ENCODE data around the gene RIPPLY2.
A peak's percentile ranks its signal among the peaks of the same experiment; 100 is the strongest.

The RIPPLY2 gene

GRCh38 chr6:83847179-83847578 is 6.0 kb upstream of the RIPPLY2 start:
- no peaks in the 10 kb centered on the region for H3K36me3 Mint-ChIP-seq (ENCODE audit: low read depth)
- H3K9me3 Mint-ChIP-seq, result no peaks in the 10 kb centered on the region
- H3K27me3 Mint-ChIP-seq, result peaks cover 28% of the 10 kb centered on the region
- peaks cover 6% of the 10 kb centered on the region for H3K4me1 Mint-ChIP-seq (ENCODE audit: low read depth)
- intact Hi-C loops (cut with micrococcal nuclease), result no loop called here
- H3K4me3 Mint-ChIP-seq, result no peak overlapping the region
- H3K27ac Mint-ChIP-seq, result no peak overlapping the region

- no peaks in the 10 kb centered on the region for H3K36me3 Mint-ChIP-seq (ENCODE audit: low read depth)
- intact Hi-C loops (cut with micrococcal nuclease), result no loop called here
- peaks cover 16% of the 10 kb centered on the region for H3K4me1 Mint-ChIP-seq (ENCODE audit: low read depth)
- H3K27ac Mint-ChIP-seq, result no peak overlapping the region
- H3K9me3 Mint-ChIP-seq, result no peaks in the 10 kb centered on the region
- no peak overlapping the region for H3K4me3 Mint-ChIP-seq
- H3K27me3 Mint-ChIP-seq, result peaks cover 42% of the 10 kb centered on the region
Observed at GRCh38 chr6:83849127-83849526, 4.0 kb upstream of the RIPPLY2 start.

DNA sequence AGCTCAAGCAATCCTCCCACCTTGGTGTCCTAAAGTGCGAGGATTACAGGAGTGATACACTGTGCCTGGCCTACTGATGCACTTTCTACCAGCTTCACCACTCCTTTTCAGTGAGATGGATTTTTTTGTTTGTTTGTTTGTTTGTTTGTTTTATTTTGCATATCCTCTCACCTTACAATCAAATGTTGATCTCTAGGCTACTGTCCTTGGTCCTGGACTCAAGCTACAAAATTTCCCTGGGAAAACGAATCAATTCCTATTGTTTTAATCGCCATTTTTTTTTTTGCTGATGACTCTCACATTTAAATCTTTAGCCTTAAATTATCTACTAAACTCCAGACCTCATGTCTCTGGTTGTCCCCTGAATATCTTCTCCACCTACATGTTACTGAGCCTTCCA is 3.5 kb upstream of the RIPPLY2 start:
- H3K4me1 Mint-ChIP-seq (ENCODE audit: low read depth), result peaks cover 16% of the 10 kb centered on the region
- peaks cover 47% of the 10 kb centered on the region for H3K27me3 Mint-ChIP-seq
- H3K9me3 Mint-ChIP-seq, result no peaks in the 10 kb centered on the region
- intact Hi-C loops (cut with micrococcal nuclease), result loop anchor here (10.0 kb wide), 2 partner anchors 235 to 655 kb away; partner anchors contain the start of genes PGM3 and RWDD2A
- H3K4me3 Mint-ChIP-seq, result no peak overlapping the region
- H3K27ac Mint-ChIP-seq, result no peak overlapping the region
- no peaks in the 10 kb centered on the region for H3K36me3 Mint-ChIP-seq (ENCODE audit: low read depth)

DNA sequence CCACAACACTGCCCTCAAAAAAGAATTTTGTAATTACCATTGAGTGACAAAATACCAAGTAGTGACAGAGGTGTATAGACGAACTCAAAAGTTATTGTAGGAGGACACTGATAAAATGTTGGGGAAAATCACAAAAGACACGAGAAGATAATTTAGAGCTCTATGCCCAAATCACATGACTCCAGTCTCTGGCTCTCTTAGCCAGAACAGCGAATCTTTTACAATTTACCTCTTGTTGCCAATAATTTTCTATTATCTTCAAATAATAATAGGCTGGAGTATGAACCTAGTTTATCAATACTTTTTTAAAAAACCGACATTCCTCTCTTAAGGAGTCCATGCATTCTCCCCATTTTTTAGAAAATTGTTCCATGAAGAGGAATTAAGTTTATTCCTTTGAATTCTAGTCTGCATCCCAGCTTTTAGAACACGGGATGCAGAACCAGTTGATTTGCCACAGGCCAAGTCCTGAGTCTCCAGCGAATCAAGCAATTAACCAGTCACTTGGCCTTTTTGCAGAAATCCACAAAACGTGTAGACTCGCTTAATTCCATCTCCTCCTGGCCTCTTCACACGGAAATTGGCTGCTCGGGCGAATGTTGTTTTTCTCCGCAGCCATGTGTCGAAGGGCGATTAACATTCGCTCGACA is 507 bp upstream of the RIPPLY2 start:
- no peak overlapping the region for H3K27ac Mint-ChIP-seq
- H3K4me1 Mint-ChIP-seq (ENCODE audit: low read depth), result peaks cover 16% of the 10 kb centered on the region
- peak overlapping the region; percentile 53 for H3K4me3 Mint-ChIP-seq
- peaks cover 59% of the 10 kb centered on the region for H3K27me3 Mint-ChIP-seq
- no peaks in the 10 kb centered on the region for H3K36me3 Mint-ChIP-seq (ENCODE audit: low read depth)
- intact Hi-C loops (cut with micrococcal nuclease), result loop anchor here (10.0 kb wide), 2 partner anchors 238 to 658 kb away; partner anchors contain the start of genes PGM3 and RWDD2A
- H3K9me3 Mint-ChIP-seq, result no peaks in the 10 kb centered on the region

- H3K9me3 Mint-ChIP-seq, result no peaks in the 10 kb centered on the region
- peaks cover 19% of the 10 kb centered on the region for H3K4me1 Mint-ChIP-seq (ENCODE audit: low read depth)
- intact Hi-C loops (cut with micrococcal nuclease), result loop anchor here (10.0 kb wide), 2 partner anchors 239 to 659 kb away; partner anchors contain the start of genes PGM3 and RWDD2A
- no peak overlapping the region for H3K4me3 Mint-ChIP-seq
- H3K27ac Mint-ChIP-seq, result no peak overlapping the region
- H3K36me3 Mint-ChIP-seq (ENCODE audit: low read depth), result no peaks in the 10 kb centered on the region
- H3K27me3 Mint-ChIP-seq, result peaks cover 54% of the 10 kb centered on the region
Observed at GRCh38 chr6:83854001-83854501, 891 bp downstream of the RIPPLY2 start.

GRCh38 chr6:83854766-83855165 is 1.6 kb downstream of the RIPPLY2 start:
- H3K9me3 Mint-ChIP-seq, result no peaks in the 10 kb centered on the region
- H3K27me3 Mint-ChIP-seq, result peaks cover 50% of the 10 kb centered on the region
- H3K36me3 Mint-ChIP-seq (ENCODE audit: low read depth), result peaks cover 4% of the 10 kb centered on the region

GRCh38 chr6:83859410-83860358 is 6.5 kb downstream of the RIPPLY2 start, which contains the start of gene CYB5R4:
Gene CYB5R4, plus strand, starts transcription at chr6:83859689. Its CDS starts 94 bp downstream, at chr6:83859783.
- Mint-ChIP-seq H3K4me1 (ENCODE audit: low read depth) (peaks cover 31% of the 10 kb centered on the region), H3K36me3 (ENCODE audit: low read depth) (peaks cover 25% of the 10 kb centered on the region), H3K27me3 (peaks cover 13% of the 10 kb centered on the region), H3K9me3 (no peaks in the 10 kb centered on the region), H3K27ac (peak within 1 kb of the TSS; percentile 96), H3K4me3 (peak within 1 kb of the TSS; percentile 99)
- intact Hi-C loops (cut with micrococcal nuclease), result loop anchor here (1.0 to 10.0 kb wide), 5 partner anchors 245 to 1615 kb away; partner anchors contain the start of genes CEP162, IBTK, PGM3 and RWDD2A

More at GRCh38 chr6:83854766-83855165, 1.6 kb downstream of the RIPPLY2 start:
- intact Hi-C loops (cut with micrococcal nuclease), result loop anchor here (10.0 kb wide), 2 partner anchors 240 to 660 kb away; partner anchors contain the start of genes PGM3 and RWDD2A
- Mint-ChIP-seq H3K27ac (no peak overlapping the region), H3K4me1 (ENCODE audit: low read depth) (peaks cover 18% of the 10 kb centered on the region), H3K4me3 (no peak overlapping the region)

DNA sequence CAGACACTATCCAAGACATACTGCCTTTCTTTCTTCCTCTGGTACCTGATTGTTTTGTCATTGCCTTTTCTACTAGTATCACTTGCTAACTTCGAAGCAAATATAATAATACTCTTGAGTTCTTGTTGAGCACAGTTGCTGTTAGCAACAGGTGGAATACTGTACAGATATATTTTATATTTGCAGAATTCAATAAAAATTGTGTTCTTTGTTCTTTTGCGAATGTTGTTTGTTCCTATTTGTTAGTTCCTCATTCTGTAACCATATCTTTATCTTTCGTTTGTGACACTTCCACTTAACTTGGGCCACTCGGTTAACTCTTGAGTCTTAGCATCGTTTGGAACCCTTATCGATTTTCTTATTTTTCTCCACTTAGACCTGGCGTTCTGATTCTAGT is 7.2 kb downstream of the RIPPLY2 start:
- Mint-ChIP-seq H3K27ac (peak overlapping the region; percentile 96), H3K36me3 (ENCODE audit: low read depth) (peaks cover 32% of the 10 kb centered on the region), H3K27me3 (peaks cover 6% of the 10 kb centered on the region), H3K4me1 (ENCODE audit: low read depth) (peaks cover 31% of the 10 kb centered on the region), H3K9me3 (no peaks in the 10 kb centered on the region), H3K4me3 (peak overlapping the region; percentile 99)
- intact Hi-C loops (cut with micrococcal nuclease), result loop anchor here (10.0 kb wide), 2 partner anchors 786 to 1616 kb away; partner anchors contain the start of gene IBTK

DNA sequence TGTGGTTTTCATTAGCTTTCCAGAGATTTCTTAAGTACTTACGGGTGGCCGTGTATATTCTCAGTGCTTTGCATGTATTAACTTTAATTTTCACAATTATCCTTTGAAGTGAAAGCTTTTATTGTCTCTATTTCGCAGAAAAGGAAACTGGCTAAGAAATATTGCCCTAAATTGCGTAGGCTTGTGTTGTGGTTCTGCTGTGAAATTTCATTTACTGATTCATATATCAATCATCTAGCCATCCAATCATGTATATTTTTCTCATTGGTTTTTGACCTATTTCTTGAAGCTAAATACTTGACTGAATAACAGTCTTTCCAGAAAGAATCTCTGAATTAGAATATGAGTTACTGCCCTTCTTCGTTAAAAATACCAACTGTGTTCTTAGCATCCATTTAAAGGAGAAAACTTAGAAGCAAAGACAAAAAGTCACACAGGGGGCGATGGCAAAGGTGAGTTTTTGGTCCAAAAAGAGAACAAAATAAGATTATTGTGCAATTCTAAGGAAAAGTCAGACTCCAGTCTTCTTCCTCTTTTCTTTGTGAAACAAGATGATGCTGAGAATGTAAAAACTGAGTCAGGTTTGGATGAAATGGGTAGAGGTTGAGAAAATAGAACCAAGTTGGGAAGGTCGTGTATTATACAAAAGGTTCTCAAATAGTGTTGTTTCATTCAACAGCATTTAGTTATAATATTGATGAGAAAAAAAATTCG is 7.8 kb downstream of the RIPPLY2 start:
- H3K9me3 Mint-ChIP-seq, result no peaks in the 10 kb centered on the region
- peaks cover 37% of the 10 kb centered on the region for H3K36me3 Mint-ChIP-seq (ENCODE audit: low read depth)
- peaks cover 31% of the 10 kb centered on the region for H3K4me1 Mint-ChIP-seq (ENCODE audit: low read depth)
- peak overlapping the region; percentile 99 for H3K4me3 Mint-ChIP-seq
- H3K27ac Mint-ChIP-seq, result peak overlapping the region; percentile 96
- H3K27me3 Mint-ChIP-seq, result peaks cover 2% of the 10 kb centered on the region
- intact Hi-C loops (cut with micrococcal nuclease), result loop anchor here (10.0 kb wide), 2 partner anchors 786 to 1616 kb away; partner anchors contain the start of gene IBTK

DNA sequence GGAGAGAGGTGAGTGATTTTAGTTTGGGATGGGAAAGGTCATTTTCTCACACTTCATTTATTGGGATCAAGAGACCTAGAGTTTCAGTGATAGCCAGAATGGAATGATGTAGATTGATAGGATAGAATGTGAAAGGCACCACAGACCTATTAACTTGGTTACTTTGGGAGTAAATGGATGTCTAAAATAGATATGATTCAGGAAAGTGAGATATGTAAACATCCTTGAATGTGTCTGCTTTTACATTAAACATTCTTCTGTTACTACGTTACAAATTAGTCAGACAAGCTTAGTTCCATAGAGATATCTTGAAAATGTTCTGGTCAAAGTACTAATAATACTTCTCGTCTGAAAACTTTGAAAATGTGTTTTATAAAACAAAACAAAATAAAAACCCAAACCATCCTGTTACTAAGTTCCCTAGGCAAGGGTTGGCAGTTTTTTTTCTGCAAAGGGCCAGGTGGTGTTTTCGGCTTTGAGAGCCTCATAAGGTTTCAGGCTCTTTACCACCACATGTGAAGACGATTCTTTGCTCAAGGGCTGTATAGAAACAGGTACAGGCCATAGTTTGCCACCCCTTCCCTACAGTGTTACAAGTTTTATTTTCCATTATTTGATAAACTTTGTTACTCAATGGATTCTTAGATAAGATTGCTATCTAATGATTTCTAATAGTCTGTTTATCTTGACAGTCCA is 9.8 kb downstream of the RIPPLY2 start:
- intact Hi-C loops (cut with micrococcal nuclease), result loop anchor here (10.0 kb wide), 2 partner anchors 788 to 1618 kb away; partner anchors contain the start of gene IBTK
- Mint-ChIP-seq H3K27ac (no peak overlapping the region), H3K9me3 (no peaks in the 10 kb centered on the region), H3K4me3 (no peak overlapping the region), H3K36me3 (ENCODE audit: low read depth) (peaks cover 55% of the 10 kb centered on the region), H3K4me1 (ENCODE audit: low read depth) (peaks cover 46% of the 10 kb centered on the region), H3K27me3 (no peaks in the 10 kb centered on the region)

GRCh38 chr6:83867043-83867442 is 13.9 kb downstream of the RIPPLY2 start:
- Mint-ChIP-seq H3K9me3 (no peaks in the 10 kb centered on the region), H3K27me3 (no peaks in the 10 kb centered on the region), H3K27ac (peak overlapping the region; percentile 56), H3K4me3 (no peak overlapping the region), H3K36me3 (ENCODE audit: low read depth) (peaks cover 71% of the 10 kb centered on the region), H3K4me1 (ENCODE audit: low read depth) (peaks cover 33% of the 10 kb centered on the region)
- intact Hi-C loops (cut with micrococcal nuclease), result loop anchor here (10.0 kb wide), 2 partner anchors 792 to 1622 kb away; partner anchors contain the start of gene IBTK

- intact Hi-C loops (cut with micrococcal nuclease), result loop anchor here (10.0 kb wide), 2 partner anchors 793 to 1623 kb away; partner anchors contain the start of gene IBTK
- peak overlapping the region; percentile 56 for H3K27ac Mint-ChIP-seq
Observed at GRCh38 chr6:83867527-83868161, 14.5 kb downstream of the RIPPLY2 start.

More at GRCh38 chr6:83867527-83868161, 14.5 kb downstream of the RIPPLY2 start:
- H3K9me3 Mint-ChIP-seq, result no peaks in the 10 kb centered on the region
- peaks cover 33% of the 10 kb centered on the region for H3K4me1 Mint-ChIP-seq (ENCODE audit: low read depth)
- H3K36me3 Mint-ChIP-seq (ENCODE audit: low read depth), result peaks cover 68% of the 10 kb centered on the region
- no peaks in the 10 kb centered on the region for H3K27me3 Mint-ChIP-seq
- no peak overlapping the region for H3K4me3 Mint-ChIP-seq

Measured in dendritic cell treated with granulocyte-macrophage colony-stimulating factor and Interleukin-4, amounts not matched to agents 40 ng/mL and 50 ng/mL, for 4 days (primary cell).